Measurements from ENCODE around the gene ALDOB.
"Not testable (repeated sequence)": the region's sequence is repeated elsewhere in the genome, so short reads cannot be mapped to it uniquely, and the experiment has no call there.

Gene ALDOB

GRCh38 chr9:101388507-101388993, 47.0 kb downstream of the ALDOB start:
- Histone ChIP-seq H3K27ac (ENCODE audit: low read depth, low read length) (no peak overlapping the region), H3K36me3 (ENCODE audit: control insufficient read depth, insufficient read depth, low read length) (peaks cover 6% of the 10 kb centered on the region), H3K27me3 (ENCODE audit: control insufficient read depth, insufficient read depth, low read length) (no peaks in the 10 kb centered on the region), H3K4me3 (ENCODE audit: low read length) (no peak overlapping the region), H3K4me1 (ENCODE audit: control insufficient read depth, insufficient read depth, low read length) (no peaks in the 10 kb centered on the region), H3K9ac (ENCODE audit: low read length) (no peak overlapping the region)

GRCh38 chr9:101387871-101388506, 47.6 kb downstream of the ALDOB start:
- Histone ChIP-seq H3K27ac (ENCODE audit: low read depth, low read length) (no peak overlapping the region), H3K27me3 (ENCODE audit: control insufficient read depth, insufficient read depth, low read length) (no peaks in the 10 kb centered on the region)

GRCh38 chr9:101384873-101385536, 50.6 kb downstream of the ALDOB start, which contains the start of gene BAAT:
Gene BAAT (minus strand): TSS chr9:101385006. CDS start chr9:101371404, 13,602 bp downstream.
- not testable (repeated sequence) for H3K4me3 ChIP-seq (ENCODE audit: low read length); H3K9ac ChIP-seq (ENCODE audit: low read length); H3K4me1 ChIP-seq (ENCODE audit: control insufficient read depth, insufficient read depth, low read length); H3K36me3 ChIP-seq (ENCODE audit: control insufficient read depth, insufficient read depth, low read length); H3K27me3 ChIP-seq (ENCODE audit: control insufficient read depth, insufficient read depth, low read length); H3K27ac ChIP-seq (ENCODE audit: low read depth, low read length)

More at GRCh38 chr9:101387871-101388506, 47.6 kb downstream of the ALDOB start:
- Histone ChIP-seq H3K4me1 (ENCODE audit: control insufficient read depth, insufficient read depth, low read length) (no peaks in the 10 kb centered on the region), H3K9ac (ENCODE audit: low read length) (no peak overlapping the region), H3K36me3 (ENCODE audit: control insufficient read depth, insufficient read depth, low read length) (peaks cover 6% of the 10 kb centered on the region), H3K4me3 (ENCODE audit: low read length) (no peak overlapping the region)

- Histone ChIP-seq H3K27me3 (ENCODE audit: control insufficient read depth, insufficient read depth, low read length) (no peaks in the 10 kb centered on the region), H3K4me3 (ENCODE audit: low read length) (no peak overlapping the region), H3K9ac (ENCODE audit: low read length) (no peak overlapping the region), H3K36me3 (ENCODE audit: control insufficient read depth, insufficient read depth, low read length) (no peaks in the 10 kb centered on the region), H3K27ac (ENCODE audit: low read depth, low read length) (no peak overlapping the region), H3K4me1 (ENCODE audit: control insufficient read depth, insufficient read depth, low read length) (no peaks in the 10 kb centered on the region)
These were observed 52.2 kb downstream of the ALDOB start for GRCh38 chr9:101383361-101383760.

GRCh38 chr9:101381833-101382342, 53.7 kb downstream of the ALDOB start:
- H3K9ac ChIP-seq (ENCODE audit: low read length), result no peak overlapping the region
- no peak overlapping the region for H3K4me3 ChIP-seq (ENCODE audit: low read length)

GRCh38 chr9:101381118-101381517, 54.5 kb downstream of the ALDOB start:
- Histone ChIP-seq H3K27me3 (ENCODE audit: control insufficient read depth, insufficient read depth, low read length) (no peaks in the 10 kb centered on the region), H3K4me3 (ENCODE audit: low read length) (no peak overlapping the region), H3K9ac (ENCODE audit: low read length) (no peak overlapping the region), H3K27ac (ENCODE audit: low read depth, low read length) (no peak overlapping the region), H3K4me1 (ENCODE audit: control insufficient read depth, insufficient read depth, low read length) (no peaks in the 10 kb centered on the region), H3K36me3 (ENCODE audit: control insufficient read depth, insufficient read depth, low read length) (no peaks in the 10 kb centered on the region)

More at GRCh38 chr9:101381833-101382342, 53.7 kb downstream of the ALDOB start:
- Histone ChIP-seq H3K4me1 (ENCODE audit: control insufficient read depth, insufficient read depth, low read length) (no peaks in the 10 kb centered on the region), H3K27ac (ENCODE audit: low read depth, low read length) (no peak overlapping the region), H3K36me3 (ENCODE audit: control insufficient read depth, insufficient read depth, low read length) (no peaks in the 10 kb centered on the region), H3K27me3 (ENCODE audit: control insufficient read depth, insufficient read depth, low read length) (no peaks in the 10 kb centered on the region)

GRCh38 chr9:101380295-101380694, 55.3 kb downstream of the ALDOB start:
- H3K4me3 ChIP-seq (ENCODE audit: low read length), result no peak overlapping the region
- no peak overlapping the region for H3K9ac ChIP-seq (ENCODE audit: low read length)
- no peaks in the 10 kb centered on the region for H3K36me3 ChIP-seq (ENCODE audit: control insufficient read depth, insufficient read depth, low read length)
- no peaks in the 10 kb centered on the region for H3K27me3 ChIP-seq (ENCODE audit: control insufficient read depth, insufficient read depth, low read length)
- no peaks in the 10 kb centered on the region for H3K4me1 ChIP-seq (ENCODE audit: control insufficient read depth, insufficient read depth, low read length)
- no peak overlapping the region for H3K27ac ChIP-seq (ENCODE audit: low read depth, low read length)

- H3K4me1 ChIP-seq (ENCODE audit: control insufficient read depth, insufficient read depth, low read length), result no peaks in the 10 kb centered on the region
- H3K9ac ChIP-seq (ENCODE audit: low read length), result no peak overlapping the region
- no peaks in the 10 kb centered on the region for H3K36me3 ChIP-seq (ENCODE audit: control insufficient read depth, insufficient read depth, low read length)
- H3K27me3 ChIP-seq (ENCODE audit: control insufficient read depth, insufficient read depth, low read length), result no peaks in the 10 kb centered on the region
- H3K27ac ChIP-seq (ENCODE audit: low read depth, low read length), result no peak overlapping the region
- no peak overlapping the region for H3K4me3 ChIP-seq (ENCODE audit: low read length)
These were observed 59.3 kb downstream of the ALDOB start for GRCh38 chr9:101376111-101376848.

- H3K4me1 ChIP-seq (ENCODE audit: control insufficient read depth, insufficient read depth, low read length), result no peaks in the 10 kb centered on the region
- no peaks in the 10 kb centered on the region for H3K36me3 ChIP-seq (ENCODE audit: control insufficient read depth, insufficient read depth, low read length)
- no peak overlapping the region for H3K27ac ChIP-seq (ENCODE audit: low read depth, low read length)
- no peaks in the 10 kb centered on the region for H3K27me3 ChIP-seq (ENCODE audit: control insufficient read depth, insufficient read depth, low read length)
- H3K9ac ChIP-seq (ENCODE audit: low read length), result no peak overlapping the region
- H3K4me3 ChIP-seq (ENCODE audit: low read length), result no peak overlapping the region
These were observed 60.0 kb downstream of the ALDOB start for GRCh38 chr9:101375546-101375945.

GRCh38 chr9:101372327-101373118, 63.1 kb downstream of the ALDOB start:
- Histone ChIP-seq H3K27me3 (ENCODE audit: control insufficient read depth, insufficient read depth, low read length) (no peaks in the 10 kb centered on the region), H3K9ac (ENCODE audit: low read length) (no peak overlapping the region), H3K36me3 (ENCODE audit: control insufficient read depth, insufficient read depth, low read length) (no peaks in the 10 kb centered on the region), H3K4me3 (ENCODE audit: low read length) (no peak overlapping the region), H3K4me1 (ENCODE audit: control insufficient read depth, insufficient read depth, low read length) (no peaks in the 10 kb centered on the region), H3K27ac (ENCODE audit: low read depth, low read length) (no peak overlapping the region)

GRCh38 chr9:101371813-101372212, 63.8 kb downstream of the ALDOB start:
- Histone ChIP-seq H3K4me3 (ENCODE audit: low read length) (no peak overlapping the region), H3K27me3 (ENCODE audit: control insufficient read depth, insufficient read depth, low read length) (no peaks in the 10 kb centered on the region), H3K4me1 (ENCODE audit: control insufficient read depth, insufficient read depth, low read length) (no peaks in the 10 kb centered on the region), H3K36me3 (ENCODE audit: control insufficient read depth, insufficient read depth, low read length) (no peaks in the 10 kb centered on the region), H3K9ac (ENCODE audit: low read length) (no peak overlapping the region), H3K27ac (ENCODE audit: low read depth, low read length) (no peak overlapping the region)

Measured in rectal smooth muscle tissue (tissue), 1 donor.